HG02642 (cell line): ENCODE measurements around the gene NLRP10.

Experiments
- ATAC-seq: cut with Tn5 transposase; IDR thresholded peaks from one replicate; pipeline ENCODE4 v1.9.1; 2021; ENCODE audit warnings: mild to moderate bottlenecking; ENCODE audit not compliant: unreplicated experiment, poor library complexity

The NLRP10 gene

GRCh38 chr11:7977232-7977917 is 12.1 kb upstream of the NLRP10 start:
- no peak for ATAC-seq

- no peak for ATAC-seq
These were observed 9.4 kb upstream of the NLRP10 start for GRCh38 chr11:7974668-7975067.

- ATAC-seq = no peak
These were observed 7.8 kb upstream of the NLRP10 start for GRCh38 chr11:7973011-7973410.

GRCh38 chr11:7971846-7972245 is 6.6 kb upstream of the NLRP10 start:
- no peak for ATAC-seq

- ATAC-seq = no peak
These were observed 4.8 kb upstream of the NLRP10 start for GRCh38 chr11:7969756-7970646.

- ATAC-seq = no peak
These were observed 3.4 kb upstream of the NLRP10 start for GRCh38 chr11:7968686-7969085.

- no peak for ATAC-seq
These were observed 2.6 kb upstream of the NLRP10 start for GRCh38 chr11:7967826-7968225.

GRCh38 chr11:7967097-7967496 is 1.9 kb upstream of the NLRP10 start:
- ATAC-seq = no peak

GRCh38 chr11:7964873-7965272 is 374 bp downstream of the NLRP10 start:
- no peak for ATAC-seq

- ATAC-seq = no peak
These were observed 986 bp downstream of the NLRP10 start for GRCh38 chr11:7964261-7964660.

- no peak for ATAC-seq
These were observed 10.1 kb downstream of the NLRP10 start for GRCh38 chr11:7955191-7955590.

- no peak for ATAC-seq
These were observed 15.3 kb downstream of the NLRP10 start for GRCh38 chr11:7949934-7950333.

- ATAC-seq = no peak
These were observed 21.1 kb downstream of the NLRP10 start for GRCh38 chr11:7944123-7944522.

GRCh38 chr11:7941608-7942007 is 23.6 kb downstream of the NLRP10 start, which contains the start of gene OR10A3:
Gene OR10A3, minus strand, starts transcription at chr11:7941708. Its CDS starts 2,188 bp downstream, at chr11:7939520.
- no peak for ATAC-seq

GRCh38 chr11:7941146-7941545 is 24.1 kb downstream of the NLRP10 start:
- ATAC-seq = no peak

GRCh38 chr11:7936615-7937014 is 28.6 kb downstream of the NLRP10 start:
- no peak for ATAC-seq

- no peak for ATAC-seq
These were observed 34.1 kb downstream of the NLRP10 start, which contains the start of gene OR10A6 for GRCh38 chr11:7931168-7931567. Gene OR10A6, minus strand, starts transcription at chr11:7931268. Its CDS starts 2,606 bp downstream, at chr11:7928662.

- ATAC-seq = no peak
These were observed 37.6 kb downstream of the NLRP10 start for GRCh38 chr11:7927635-7928034.

- no peak for ATAC-seq
These were observed 40.7 kb downstream of the NLRP10 start for GRCh38 chr11:7924536-7924935.

GRCh38 chr11:7918141-7918540 is 47.1 kb downstream of the NLRP10 start:
- ATAC-seq = no peak
